HepG2 (cell line): ENCODE data around the gene SELENOM. TPM values are rescaled to one million over a fixed set of nuclear protein-coding genes. Genes with fewer than 3 reads are reported as not detected.

Experiments used
- ATAC-seq: fragments of 200-7000 bp; cut with Tn5 transposase; 3 replicates; pipeline ENCODE4 v1.9.1; 2020; ENCODE audit warnings: mild to moderate bottlenecking, moderate library complexity
- BruUV-seq: library from RNA; stranded (reverse); fragments of 400-500 nt; replicated peaks from 2 replicates; lab custom pipeline; 2021; lab: Mats Ljungman, UMichigan
- CTCF ChIA-PET: fragments of 300-600 bp; formaldehyde crosslinking; extraction: SDS; loops from one replicate; lab custom pipeline; 2021; ENCODE audit warnings: low total read pairs, inconsistent platforms, low intra/inter-chr PET ratio; lab: Yijun Ruan, JAX
- POLR2A ChIA-PET: fragments of 350-600 bp; sonication (Branson Sonifier 250); formaldehyde crosslinking; loops from one replicate; lab custom pipeline; 2020; ENCODE audit warnings: antibody characterized with exemption, inconsistent platforms; lab: Yijun Ruan, JAX
- DNase-seq: peaks from one replicate; pipeline ENCODE4 v3.0.0-alpha.2; 2015; ENCODE audit warnings: low spot score
- FAIRE-seq: peaks from 3 replicates; lab custom pipeline; 2011; peaks lifted over from hg19 to GRCh38; lab: Jason Lieb, UNC
- H2AFZ ChIP-seq: one replicate; pipeline ENCODE4 v1.6.1; 2011; ENCODE audit warnings: low read length, inconsistent platforms
- H3K27ac ChIP-seq: fragments of 300-600 bp; 3 replicates; pipeline ENCODE4 v1.8.0; 2011; ENCODE audit warnings: mixed run types, mild to moderate bottlenecking, mixed read lengths, low read length, inconsistent platforms; ENCODE audit not compliant: insufficient read depth; ENCODE audit errors: extremely low read length
- H3K27me3 ChIP-seq, 2 experiments: fragments of 200-600 bp in 1 of 2; 2 replicates in 1 of 2; 3 replicates in 1 of 2; pipeline versions ENCODE4 v1.6.0 to v1.8.0; 2011; ENCODE audit warnings: low read length in 2 of 2, mild to moderate bottlenecking in 2 of 2, moderate library complexity in 2 of 2, inconsistent platforms in 1 of 2; ENCODE audit not compliant: insufficient read depth in 2 of 2, control insufficient read depth in 1 of 2
- H3K36me3 ChIP-seq, 2 experiments: fragments of 200-600 bp in 1 of 2; replicated peaks in 1 of 2; 2 replicates in 1 of 2; 3 replicates in 1 of 2; pipeline versions ENCODE4 v1.5.1 to v1.8.0; 2011; ENCODE audit warnings: low read length in 2 of 2, inconsistent platforms in 1 of 2; ENCODE audit not compliant: insufficient read depth in 2 of 2, control insufficient read depth in 1 of 2
- H3K4me1 ChIP-seq: 2 replicates; pipeline ENCODE4 v1.5.1; 2012; ENCODE audit warnings: low read length, inconsistent platforms; ENCODE audit not compliant: insufficient read depth
- H3K4me2 ChIP-seq: 2 replicates; pipeline ENCODE4 v1.6.0; 2011; ENCODE audit warnings: low read depth, low read length, inconsistent platforms
- H3K4me3 ChIP-seq, 3 experiments: fragments of 200-600 bp in 1 of 3; sonication (generic), shearing (Covaris generic) in 1 of 3; replicated peaks in 1 of 3; 2 replicates each; pipeline ENCODE4 v1.5.1; 2011 to 2016; ENCODE audit warnings: low read length in 3 of 3, inconsistent platforms in 2 of 3, low read depth in 2 of 3, mild to moderate bottlenecking in 2 of 3, control low read depth in 1 of 3, mixed read lengths in 1 of 3; ENCODE audit not compliant: insufficient read depth in 1 of 3
- H3K79me2 ChIP-seq: one replicate; pipeline ENCODE4 v1.6.1; 2011; ENCODE audit warnings: low read length, inconsistent platforms; ENCODE audit not compliant: insufficient read depth
- H3K9ac ChIP-seq: 2 replicates; pipeline ENCODE4 v1.6.0; 2011; ENCODE audit warnings: mild to moderate bottlenecking, low read depth, low read length, inconsistent platforms; ENCODE audit not compliant: insufficient read depth
- H3K9me3 ChIP-seq: 2 replicates; pipeline ENCODE4 v1.5.1; 2012; ENCODE audit warnings: mild to moderate bottlenecking, low read length
- H4K20me1 ChIP-seq: 2 replicates; pipeline ENCODE4 v1.6.0; 2011; ENCODE audit warnings: inconsistent platforms, mild to moderate bottlenecking, low read length, moderate library complexity; ENCODE audit not compliant: insufficient read depth
- ARID4A ChIP-seq: sonication (generic); formaldehyde crosslinking; IDR thresholded peaks from 2 replicates; pipeline ENCODE4 v1.5.0; 2020; ENCODE audit warnings: mild to moderate bottlenecking, missing genetic modification reagents, borderline replicate concordance
- ETV5 ChIP-seq: IDR thresholded peaks from 2 replicates; pipeline ENCODE4 v1.6.1; 2018; ENCODE audit warnings: missing biosample characterization, missing genetic modification reagents, inconsistent platforms, borderline replicate concordance
- GATAD2A ChIP-seq: IDR thresholded peaks from 2 replicates; pipeline ENCODE4 v1.6.1; 2016
- IRF9 ChIP-seq: sonication (generic); formaldehyde crosslinking; IDR thresholded peaks from 2 replicates; pipeline ENCODE4 v1.8.0; 2022; ENCODE audit warnings: missing genetic modification reagents, mild to moderate bottlenecking, borderline replicate concordance
- KLF12 ChIP-seq: sonication (generic); formaldehyde crosslinking; IDR thresholded peaks from 2 replicates; pipeline ENCODE4 v1.4.0; 2020; ENCODE audit warnings: missing genetic modification reagents, borderline replicate concordance
- SAFB2 ChIP-seq: sonication (generic); formaldehyde crosslinking; IDR thresholded peaks from 2 replicates; pipeline ENCODE4 v1.5.1; 2020; ENCODE audit warnings: missing genetic modification reagents, low read depth, mild to moderate bottlenecking, borderline replicate concordance
- SIX4 ChIP-seq: sonication (generic); formaldehyde crosslinking; IDR thresholded peaks from 2 replicates; pipeline ENCODE4 v1.4.0; 2020; ENCODE audit warnings: missing genetic modification reagents
- SMC3 ChIP-seq: IDR thresholded peaks from 2 replicates; pipeline ENCODE4 v1.6.1; 2011; ENCODE audit warnings: low read length, improper control_type of control experiment
- SSRP1 ChIP-seq: IDR thresholded peaks from 2 replicates; pipeline ENCODE4 v1.6.1; 2016; ENCODE audit warnings: control low read depth
- ZNF543 ChIP-seq: sonication (generic); formaldehyde crosslinking; IDR thresholded peaks from 2 replicates; pipeline ENCODE4 v1.4.0; 2020; ENCODE audit warnings: mild to moderate bottlenecking, missing genetic modification reagents
- ZNF572 ChIP-seq: sonication (generic); formaldehyde crosslinking; IDR thresholded peaks from 2 replicates; pipeline ENCODE4 v1.5.1; 2020; ENCODE audit warnings: mild to moderate bottlenecking, missing genetic modification reagents
- ZNF687 ChIP-seq: sonication (generic); formaldehyde crosslinking; IDR thresholded peaks from 2 replicates; pipeline ENCODE4 v1.5.1; 2020; ENCODE audit warnings: mild to moderate bottlenecking, missing genetic modification reagents, moderate library complexity
- WGBS: methylation state at CpG from one replicate; pipeline ENCODE4 v1.1.6; 2017; ENCODE audit warnings: low lambda C conversion rate; 5-methylcytosine and 5-hydroxymethylcytosine counted together
- in situ Hi-C: cut with HindIII; loops from 2 replicates; pipeline ENCODE4 v1.10.0; 2017; ENCODE audit warnings: low pct_unique_long_range_greater_than_20kb; ENCODE audit not compliant: extremely low pct_ligation_motif_present
- intact Hi-C: fragments of 100-400 bp; cut with micrococcal nuclease; formaldehyde crosslinking; loops from one replicate; pipeline ENCODE4 v1.10.0; 2022; ENCODE audit not compliant: unreplicated experiment
- polyA plus RNA-seq, 8 experiments: library from polyadenylated mRNA; depleted of rRNA in 3 of 8; stranded (reverse) in 7 of 8; unstranded in 1 of 8; fragments of >200 nt; fragmentation: Illumina TruSeq in 4 of 8; extraction: Trizol in 4 of 8; gene quantifications; 2 replicates each; pipeline versions ENCODE4 v1.2.1 to v1.2.3, GENCODE V29; 2011 to 2016; ENCODE audit warnings: low read depth in 4 of 8, missing spikeins in 1 of 8, mixed read lengths in 1 of 8; ENCODE audit not compliant: insufficient read depth in 1 of 8
- total RNA-seq, 5 experiments: library from RNA; depleted of rRNA; stranded (reverse); fragments of >200 nt; fragmentation: Illumina TruSeq; extraction: Trizol; gene quantifications; 2 replicates each; pipeline ENCODE4 v1.2.3, GENCODE V29; 2016; ENCODE audit warnings: low read depth in 1 of 5

SELENOM gene
- total and polyA plus RNA-seq, 2 of the 13 experiments (the other 11 are each of a cell fraction or from before 2014, with no cell fraction given): 4.1 to 4.3 TPM

GRCh38 chr22:31083377-31083768 lies 24.0 kb downstream of the SELENOM start (continued):
- TF ChIP-seq IRF9 (CRISPR knock-in tag) (no peak), SSRP1 (CRISPR knock-in tag) (no peak), SAFB2 (no peak), ZNF572 (CRISPR knock-in tag) (no peak)

GRCh38 chr22:31082606-31083376 lies 24.6 kb downstream of the SELENOM start:
- Histone ChIP-seq H3K4me3 (peak overlapping the region; percentile 71 to 92 (median 89); a peak in 5 of 6 replicates), H3K4me2 (peak overlapping the region; percentile 93), H3K27me3 (no peaks in the 10 kb centered on the region; a peak in 1 of 5 replicates), H3K36me3 (peaks cover 7 to 13% of the 10 kb centered on the region in 2 experiments; a peak in 3 of 5 replicates), H3K9me3 (no peaks in the 10 kb centered on the region), H3K4me1 (peaks cover 47% of the 10 kb centered on the region), H3K79me2 (peaks cover 3% of the 10 kb centered on the region), H4K20me1 (no peaks in the 10 kb centered on the region), H3K9ac (peak overlapping the region; percentile 18; the same call in 1 of the 2 replicates), H2AFZ (no peak overlapping the region), H3K27ac (no peak overlapping the region)
- peak; percentile 77 for FAIRE-seq
- peak; percentile 60 for DNase-seq
- BruUV-seq: no TSS peak
- WGBS: 98% methylated on average over 8 of the region's 11 CpGs
- intact Hi-C loops (loop anchor here (5.0 kb wide), 3 partner anchors 100 to 135 kb away; partner anchors contain the start of genes MORC2 and TUG1), in situ Hi-C loops (loop anchor here (5.0 kb wide), 1 partner anchor 115 kb away; the partner anchor contains the start of genes MORC2 and TUG1)
- peak; percentile 39 for ATAC-seq
- POLR2A ChIA-PET: interaction anchor here (0.6 to 6.5 kb wide), 6 partner anchors 10 to 115 kb away, joined by 3 to 113 read pairs (median 6); partner anchors contain the start of genes MORC2 and TUG1
- CTCF ChIA-PET: interaction anchor here (0.7 to 2.1 kb wide), 2 partner anchors 135 to 143 kb away, joined by 3 to 7 read pairs; no protein-coding TSS in a partner anchor
- TF ChIP-seq SIX4 (CRISPR knock-in tag) (no peak), ZNF687 (CRISPR knock-in tag) (peak; percentile 39; the same call in 1 of the 2 replicates), ETV5 (CRISPR knock-in tag) (0 out of 2 replicates have a peak, but pooled peaks have one; percentile 8), KLF12 (CRISPR knock-in tag) (peak; percentile 77; the same call in 1 of the 2 replicates), ZNF543 (CRISPR knock-in tag) (no peak), SMC3 (peak; percentile 62), ARID4A (CRISPR knock-in tag) (peak; percentile 17; the same call in 1 of the 2 replicates), GATAD2A (CRISPR knock-in tag) (0 out of 2 replicates have a peak, but pooled peaks have one; percentile 34)
